Esophagus (tissue), 2 donors: ENCODE measurements around the gene PBX4. TPM values are rescaled to one million over a fixed set of nuclear protein-coding genes. Genes with fewer than 3 reads are reported as not detected.

Source experiments
- H3K27ac ChIP-seq, 2 donors: one replicate each; pipeline ENCODE4 v1.5.1; 2013; ENCODE audit warnings: low read depth in 2 of 2, mild to moderate bottlenecking in 2 of 2, inconsistent platforms in 1 of 2, low read length in 1 of 2, moderate library complexity in 1 of 2
- H3K27me3 ChIP-seq, 2 donors: one replicate each; pipeline ENCODE4 v1.6.1; 2013; ENCODE audit warnings: low read length in 2 of 2, control low read depth in 1 of 2, mild to moderate bottlenecking in 1 of 2; ENCODE audit not compliant: insufficient read depth in 2 of 2, control insufficient read depth in 1 of 2
- H3K36me3 ChIP-seq, 2 donors: one replicate each; pipeline ENCODE4 v1.6.1; 2013; ENCODE audit warnings: low read length in 1 of 2; ENCODE audit not compliant: control insufficient read depth in 2 of 2, insufficient read depth in 2 of 2
- H3K4me1 ChIP-seq, 2 donors: one replicate each; pipeline ENCODE4 v1.6.1; 2013; ENCODE audit warnings: low read length in 1 of 2; ENCODE audit not compliant: control insufficient read depth in 2 of 2, insufficient read depth in 2 of 2
- H3K4me3 ChIP-seq, 2 donors: one replicate each; pipeline ENCODE4 v1.5.1; 2013; ENCODE audit warnings: low read length in 2 of 2, mild to moderate bottlenecking in 2 of 2, low read depth in 1 of 2, moderate library complexity in 1 of 2
- H3K9me3 ChIP-seq, 2 donors: one replicate each; pipeline ENCODE4 v1.6.1; 2013; ENCODE audit warnings: mild to moderate bottlenecking in 2 of 2, low read depth in 1 of 2, low read length in 1 of 2, moderate library complexity in 1 of 2; ENCODE audit not compliant: control insufficient read depth in 2 of 2, insufficient read depth in 1 of 2
- WGBS, 2 donors: extraction: QIAGEN DNeasy Blood & Tissue Kit; methylation state at CpG; one replicate each; pipeline ENCODE4 v1.1.7; 2013; 5-methylcytosine and 5-hydroxymethylcytosine counted together
- polyA plus RNA-seq, 2 donors: library from polyadenylated mRNA; stranded (reverse); fragments of 200-250 nt; gene quantifications; one replicate each; pipeline ENCODE4 v1.2.3, GENCODE V29; 2013
- donor health status: healthy with polysubstance abuse.
- donor health status: Bipolar disorder and iron deficiency.

Gene PBX4
- polyA plus RNA-seq, 2 donors: 1.4 to 3.9 TPM

DNA sequence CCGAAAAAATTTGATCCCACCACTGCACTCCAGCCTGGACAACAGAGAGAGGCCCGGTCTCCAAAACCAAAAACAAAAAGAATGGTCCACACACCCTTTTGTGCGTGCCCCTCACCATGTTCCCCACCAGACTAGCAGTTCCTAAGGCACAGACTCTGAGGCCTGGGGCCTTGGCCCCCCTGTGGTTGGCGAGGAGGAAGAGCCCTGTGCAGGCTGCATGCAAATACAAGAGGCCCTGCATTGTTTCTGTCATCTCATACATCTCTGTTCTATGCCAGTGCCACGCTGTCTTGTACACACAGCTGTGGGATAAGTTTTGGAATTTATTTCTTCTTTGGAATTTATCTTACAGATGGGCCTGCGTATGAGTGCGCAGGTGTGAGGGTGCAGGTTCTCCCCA lies 94.4 kb downstream of the PBX4 start:
- no peak overlapping the region for H3K27ac ChIP-seq
- no peaks in the 10 kb centered on the region for H3K9me3 ChIP-seq
- WGBS, 2 donors: 89 to 94% methylated on average over 7 of the region's 7 CpGs
- no peaks in the 10 kb centered on the region for H3K27me3 ChIP-seq
- H3K4me1 ChIP-seq: no peaks in the 10 kb centered on the region
- peaks cover 0 to 16% of the 10 kb centered on the region in 2 donors for H3K36me3 ChIP-seq
- no peak overlapping the region for H3K4me3 ChIP-seq

DNA sequence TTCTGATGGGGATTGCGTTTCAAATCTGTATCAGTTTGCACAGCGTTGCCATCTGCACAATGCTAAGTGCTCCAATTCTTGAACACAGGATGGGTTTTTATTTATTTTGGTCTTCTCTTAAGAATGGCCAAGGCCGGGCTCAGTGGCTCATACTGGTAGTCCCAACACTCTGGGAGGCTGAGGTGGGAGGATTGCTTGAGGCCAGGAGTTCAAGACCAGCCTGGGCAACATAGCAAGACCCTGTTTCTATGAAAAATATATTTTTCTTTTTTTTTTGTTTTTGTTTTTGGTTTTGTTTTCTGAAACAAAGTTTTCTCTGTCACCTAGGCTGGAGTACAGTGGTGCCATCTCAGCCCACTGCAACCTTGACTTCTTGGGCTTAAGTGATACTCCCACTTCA lies 95.3 kb downstream of the PBX4 start:
- H3K9me3 ChIP-seq: no peaks in the 10 kb centered on the region
- H3K4me1 ChIP-seq: no peaks in the 10 kb centered on the region
- H3K36me3 ChIP-seq: peaks cover 0 to 13% of the 10 kb centered on the region in 2 donors
- WGBS, 2 donors: 86 to 92% methylated on average over 3 of the region's 3 CpGs
- H3K27ac ChIP-seq: no peak overlapping the region
- H3K27me3 ChIP-seq: no peaks in the 10 kb centered on the region
- H3K4me3 ChIP-seq: no peak overlapping the region

DNA sequence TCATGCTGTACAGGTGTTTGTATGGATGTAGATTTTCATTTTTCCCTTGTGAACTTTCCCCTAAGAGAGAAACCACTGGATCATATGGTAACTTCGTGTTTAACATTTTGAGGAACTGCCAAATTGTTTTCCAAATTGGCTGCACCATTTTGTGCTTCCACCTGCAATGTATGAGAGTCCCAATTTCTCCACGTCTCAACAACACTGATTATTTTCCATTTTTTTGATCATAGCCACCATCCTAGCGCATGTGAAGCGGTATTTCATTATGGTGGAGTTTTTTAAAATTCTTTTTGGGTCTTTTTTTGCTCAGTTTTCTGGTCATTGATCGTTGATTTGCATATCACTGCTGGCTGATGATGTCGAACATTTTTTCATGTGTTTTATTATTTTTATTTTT lies 97.5 kb downstream of the PBX4 start:
- Histone ChIP-seq H3K4me3 (no peak overlapping the region), H3K4me1 (no peaks in the 10 kb centered on the region), H3K27ac (no peak overlapping the region), H3K36me3 (peaks cover 0 to 1% of the 10 kb centered on the region in 2 donors), H3K27me3 (no peaks in the 10 kb centered on the region), H3K9me3 (no peaks in the 10 kb centered on the region)
- WGBS, 2 donors: 77 to 85% methylated on average over 6 of the region's 6 CpGs

DNA sequence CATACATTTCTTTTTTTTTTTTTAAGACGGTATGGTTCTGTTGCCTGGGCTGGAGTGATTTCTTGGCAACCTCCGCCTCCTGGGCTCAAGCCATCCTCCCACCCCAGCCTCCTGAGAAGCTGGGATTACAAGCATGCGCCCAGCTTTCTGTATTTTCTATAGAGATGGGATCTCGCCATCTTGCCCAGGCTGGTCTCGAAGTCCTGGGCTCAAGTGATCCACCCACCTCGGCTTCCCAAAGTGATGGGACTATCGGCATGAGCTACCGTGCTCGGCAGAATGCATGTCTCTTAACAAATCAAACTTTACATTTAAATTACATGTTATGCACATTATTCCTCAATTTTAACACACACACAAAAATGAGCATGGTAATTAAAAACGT lies 101.3 kb downstream of the PBX4 start:
- H3K4me1 ChIP-seq: peaks cover 0 to 11% of the 10 kb centered on the region in 2 donors

DNA sequence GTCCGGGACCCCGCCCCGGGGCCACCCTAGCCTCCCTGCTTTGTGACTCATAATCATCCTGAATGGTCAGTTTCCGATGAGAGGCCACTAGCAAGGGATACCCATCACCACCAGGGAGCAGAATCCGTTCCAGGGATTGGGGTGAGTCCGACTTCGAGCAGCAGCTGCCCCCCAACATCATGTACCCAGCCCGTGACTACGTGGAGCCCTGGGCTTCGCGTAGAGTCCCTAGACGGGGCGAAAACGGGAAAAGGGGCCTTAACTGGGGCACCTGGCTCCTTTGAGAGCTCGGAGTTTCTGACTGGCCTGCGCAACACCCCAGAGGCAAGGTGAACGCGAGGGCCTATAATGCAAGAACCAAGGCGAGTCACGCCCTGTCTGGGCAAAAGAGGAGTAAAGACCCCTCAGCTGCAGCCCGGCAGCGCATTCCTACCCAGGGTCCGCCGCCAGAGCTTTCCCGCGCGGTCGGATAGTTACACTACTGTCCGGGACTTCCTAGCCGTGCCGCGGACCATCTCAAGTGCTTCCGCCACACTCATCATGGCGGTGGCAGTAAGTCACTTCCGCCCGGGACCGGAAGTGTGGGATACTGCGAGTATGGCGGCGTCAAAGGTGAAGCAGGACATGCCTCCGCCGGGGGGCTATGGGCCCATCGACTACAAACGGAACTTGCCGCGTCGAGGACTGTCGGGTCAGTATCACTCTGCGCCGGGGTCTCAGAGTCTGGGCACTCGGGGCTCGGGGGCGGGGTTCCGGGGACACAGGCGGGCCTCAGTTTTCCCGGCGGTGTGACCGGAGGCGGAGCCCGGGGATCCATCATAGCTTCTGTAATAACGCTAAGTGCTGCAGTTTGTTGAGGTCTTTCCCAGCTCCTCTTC lies 102.6 kb downstream of the PBX4 start, which contains the start of gene NDUFA13:
NDUFA13 (plus strand) TSS at position 584 of the 878 bp plus-strand sequence; CDS start at position 598, 14 bp downstream.
- H3K4me3 ChIP-seq: peak within 1 kb of the TSS; percentile 77 to 85
- H3K9me3 ChIP-seq: peaks cover 0 to 9% of the 10 kb centered on the region in 2 donors
- H3K36me3 ChIP-seq: no peaks in the 10 kb centered on the region
- no peaks in the 10 kb centered on the region for H3K27me3 ChIP-seq
- 4 to 6% methylated on average over 60 to 61 of the region's 61 CpGs for WGBS, 2 donors
- peak within 1 kb of the TSS; percentile 72 to 86 for H3K27ac ChIP-seq
- peaks cover 0 to 11% of the 10 kb centered on the region in 2 donors for H3K4me1 ChIP-seq

More for the DNA sequence above, 101.3 kb downstream of the PBX4 start:
- Histone ChIP-seq H3K27ac (no peak overlapping the region), H3K4me3 (peak overlapping the region in 1 of 2 donors; percentile 85), H3K36me3 (no peaks in the 10 kb centered on the region), H3K27me3 (no peaks in the 10 kb centered on the region), H3K9me3 (peaks cover 0 to 9% of the 10 kb centered on the region in 2 donors)
- WGBS, 2 donors: 80 to 86% methylated on average over 10 of the region's 10 CpGs

DNA sequence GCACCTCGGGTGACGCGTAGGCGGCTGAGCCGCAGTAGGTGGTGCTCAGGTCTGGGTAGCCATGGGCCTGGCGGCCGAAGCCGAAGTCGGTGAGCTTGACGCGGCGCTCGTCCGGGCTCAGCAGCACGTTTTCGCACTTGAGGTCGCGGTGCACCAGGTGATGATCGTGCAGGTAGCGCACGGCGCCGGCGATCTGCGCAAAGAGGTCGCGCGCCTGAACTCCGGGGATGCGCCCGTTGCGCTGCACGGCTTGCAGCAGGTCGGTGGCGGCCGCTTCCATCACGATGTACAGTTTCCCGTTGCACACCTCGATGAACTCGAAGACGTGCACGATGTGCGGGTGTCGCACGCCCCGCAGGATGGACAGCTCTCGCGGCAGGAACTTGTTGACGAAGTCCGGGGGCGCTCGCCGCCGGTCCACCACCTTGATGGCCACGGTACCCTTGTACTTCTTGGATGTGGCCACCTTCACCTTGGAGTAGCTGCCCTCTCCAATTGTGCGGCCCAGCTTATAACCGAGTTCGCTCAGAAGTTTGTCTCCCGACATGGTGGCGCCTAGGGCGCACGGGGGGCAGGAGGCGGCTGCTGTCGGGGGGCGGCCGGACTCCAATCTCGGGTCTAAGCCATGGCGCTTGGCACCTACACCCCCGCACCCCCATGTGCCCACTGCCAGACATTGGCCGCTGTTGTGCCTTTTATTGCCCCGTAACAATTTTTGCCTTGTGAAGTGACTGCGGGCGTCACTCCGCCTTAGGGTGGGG lies 103.4 kb downstream of the PBX4 start, which contains the start of gene TSSK6:
TSSK6 (minus strand) TSS at position 668 of the 761 bp plus-strand sequence; CDS start at position 547, 121 bp downstream.
- Histone ChIP-seq H3K27me3 (no peaks in the 10 kb centered on the region), H3K9me3 (peaks cover 0 to 9% of the 10 kb centered on the region in 2 donors), H3K4me1 (peaks cover 0 to 14% of the 10 kb centered on the region in 2 donors), H3K4me3 (peak within 1 kb of the TSS; percentile 77 to 85), H3K27ac (peak within 1 kb of the TSS; percentile 72 to 86), H3K36me3 (no peaks in the 10 kb centered on the region)
- WGBS, 2 donors: 87 to 89% methylated on average over 72 to 74 of the region's 74 CpGs

DNA sequence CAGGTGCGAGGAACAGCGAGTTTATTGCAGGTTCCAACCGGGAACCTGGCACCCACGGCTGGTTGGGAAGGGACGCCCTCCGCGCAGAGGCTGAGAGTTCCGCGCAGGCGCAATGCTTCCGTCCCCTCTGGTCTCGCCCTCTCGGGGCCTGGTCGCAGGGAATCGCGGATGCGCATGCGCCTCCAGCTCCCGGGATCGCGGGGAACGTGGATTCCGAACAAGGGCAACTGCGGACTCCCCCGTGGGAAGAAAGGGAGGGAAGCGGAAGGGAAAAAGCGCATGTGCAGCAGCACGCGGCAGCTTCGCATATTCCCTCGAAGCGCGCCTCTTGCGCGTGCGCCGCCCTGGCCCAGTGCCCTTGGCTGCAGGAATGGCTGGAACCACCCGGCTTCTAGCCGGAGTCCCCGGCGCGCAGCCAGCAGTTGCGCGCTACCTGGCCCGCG lies 104.3 kb downstream of the PBX4 start:
- Histone ChIP-seq H3K9me3 (peaks cover 0 to 9% of the 10 kb centered on the region in 2 donors), H3K36me3 (no peaks in the 10 kb centered on the region), H3K4me3 (no peak overlapping the region), H3K27ac (no peak overlapping the region), H3K27me3 (no peaks in the 10 kb centered on the region), H3K4me1 (peaks cover 0 to 16% of the 10 kb centered on the region in 2 donors)
- 24 to 42% methylated on average over 46 of the region's 46 CpGs for WGBS, 2 donors

DNA sequence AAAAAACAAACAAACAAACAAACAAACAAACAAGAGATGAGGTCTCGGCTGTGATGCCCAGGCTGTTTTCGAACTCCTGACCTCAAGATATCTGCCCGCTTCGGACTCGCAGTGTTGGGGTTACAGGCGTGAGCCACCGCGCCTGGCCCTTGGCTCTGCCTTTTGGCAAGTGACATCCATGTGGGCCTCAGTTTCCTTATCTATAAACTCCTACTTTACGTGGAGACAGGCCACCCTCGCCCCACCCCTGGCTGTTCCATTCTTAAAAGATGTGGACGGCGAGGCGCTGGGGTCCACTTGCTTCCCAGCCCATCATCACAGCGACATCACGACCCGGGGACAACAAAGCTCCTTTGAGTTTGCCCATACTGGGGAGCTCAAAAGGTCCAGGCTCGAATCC lies 104.8 kb downstream of the PBX4 start:
- H3K4me3 ChIP-seq: no peak overlapping the region
- no peak overlapping the region for H3K27ac ChIP-seq
- H3K4me1 ChIP-seq: peaks cover 0 to 16% of the 10 kb centered on the region in 2 donors
- H3K27me3 ChIP-seq: no peaks in the 10 kb centered on the region
- 82 to 87% methylated on average over 17 of the region's 17 CpGs for WGBS, 2 donors
- peaks cover 0 to 9% of the 10 kb centered on the region in 2 donors for H3K9me3 ChIP-seq
- H3K36me3 ChIP-seq: no peaks in the 10 kb centered on the region
